ENCODE data around the gene LTC4S. TPM values are rescaled to one million over a fixed set of nuclear protein-coding genes. Genes with fewer than 3 reads are reported as not detected.

Gene LTC4S
- total and polyA plus RNA-seq, 9 of the 15 experiments (the other 6 are each of a cell fraction or from before 2014, with no cell fraction given): 0.17 to 0.77 (median 0.75) TPM; not detected in 6

DNA sequence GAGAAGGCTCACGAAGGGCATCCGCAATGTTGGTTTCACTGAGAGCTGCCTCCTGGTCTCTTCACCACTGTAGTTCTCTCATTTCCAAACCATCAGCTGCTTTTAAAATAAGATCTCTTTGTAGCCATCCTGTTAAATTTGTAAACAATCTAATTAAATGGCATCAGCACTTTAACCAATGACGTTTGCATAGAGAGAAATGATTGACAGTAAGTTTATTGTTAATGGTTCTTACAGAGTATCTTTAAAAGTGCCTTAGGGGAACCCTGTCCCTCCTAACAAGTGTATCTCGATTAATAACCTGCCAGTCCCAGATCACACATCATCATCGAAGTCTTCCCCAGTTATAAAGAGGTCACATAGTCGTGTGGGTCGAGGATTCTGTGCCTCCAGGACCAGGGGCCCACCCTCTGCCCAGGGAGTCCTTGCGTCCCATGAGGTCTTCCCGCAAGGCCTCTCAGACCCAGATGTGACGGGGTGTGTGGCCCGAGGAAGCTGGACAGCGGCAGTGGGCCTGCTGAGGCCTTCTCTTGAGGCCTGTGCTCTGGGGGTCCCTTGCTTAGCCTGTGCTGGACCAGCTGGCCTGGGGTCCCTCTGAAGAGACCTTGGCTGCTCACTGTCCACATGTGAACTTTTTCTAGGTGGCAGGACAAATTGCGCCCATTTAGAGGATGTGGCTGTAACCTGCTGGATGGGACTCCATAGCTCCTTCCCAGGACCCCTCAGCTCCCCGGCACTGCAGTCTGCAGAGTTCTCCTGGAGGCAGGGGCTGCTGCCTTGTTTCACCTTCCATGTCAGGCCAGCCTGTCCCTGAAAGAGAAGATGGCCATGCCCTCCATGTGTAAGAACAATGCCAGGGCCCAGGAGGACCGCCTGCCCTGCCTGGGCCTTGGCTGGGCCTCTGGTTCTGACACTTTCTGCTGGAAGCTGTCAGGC is 43.6 kb downstream of the LTC4S start (continued):
- peak; percentile 2; the same call in 1 of the 2 replicates for TF ChIP-seq POLR2H (tag; IDR thresholded peaks at IDR 0.05; ENCODE audit: low read depth)
- 0 out of 2 replicates have a peak, but pooled peaks have one; percentile 7 for TF ChIP-seq MAFG (tag; conservative IDR thresholded peaks at IDR 0.05)
- 0 out of 4 replicates have a peak, but pooled peaks of 1 of the 2 experiments have one; percentile 10 for TF ChIP-seq MAZ (CRISPR knock-in tag; conservative IDR thresholded peaks at IDR 0.05 in 1 of 2, IDR thresholded peaks at IDR 0.05 in 1 of 2)
- TF ChIP-seq RNF219 (CRISPR knock-in tag; IDR thresholded peaks at IDR 0.05): no peak
- peak; percentile 68; the same call in 1 of the 2 replicates for TF ChIP-seq HBP1 (CRISPR knock-in tag; IDR thresholded peaks at IDR 0.05)
- TF ChIP-seq HMGN3 (IDR thresholded peaks at IDR 0.05; ENCODE audit: borderline replicate concordance, extremely low read depth, insufficient read length, low read depth, low read length): peak; percentile 35
- 0 out of 2 replicates have a peak, but pooled peaks have one; percentile 42 for TF ChIP-seq ZNF41 (CRISPR knock-in tag; conservative IDR thresholded peaks at IDR 0.05)
- TF ChIP-seq ZFPM2 (CRISPR knock-in tag; IDR thresholded peaks at IDR 0.05): no peak
- no peak for TF ChIP-seq NUFIP1 (IDR thresholded peaks at IDR 0.05; ENCODE audit: partially characterized antibody)
- TF ChIP-seq, protein P1, sequence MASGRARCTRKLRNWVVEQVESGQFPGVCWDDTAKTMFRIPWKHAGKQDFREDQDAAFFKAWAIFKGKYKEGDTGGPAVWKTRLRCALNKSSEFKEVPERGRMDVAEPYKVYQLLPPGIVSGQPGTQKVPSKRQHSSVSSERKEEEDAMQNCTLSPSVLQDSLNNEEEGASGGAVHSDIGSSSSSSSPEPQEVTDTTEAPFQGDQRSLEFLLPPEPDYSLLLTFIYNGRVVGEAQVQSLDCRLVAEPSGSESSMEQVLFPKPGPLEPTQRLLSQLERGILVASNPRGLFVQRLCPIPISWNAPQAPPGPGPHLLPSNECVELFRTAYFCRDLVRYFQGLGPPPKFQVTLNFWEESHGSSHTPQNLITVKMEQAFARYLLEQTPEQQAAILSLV (tag; IDR thresholded peaks at IDR 0.05): no peak

Data from K562 (cell line).